ENCODE results near the gene PNPLA5.

Gene PNPLA5

GRCh38 chr22:43891360-43892182, at the start of gene PNPLA5:
PNPLA5 (minus strand) TSS chr22:43892013; CDS start chr22:43891880, 133 bp downstream.
- ATAC-seq = no peak
- TF ChIP-seq OSR1 (CRISPR knock-in tag; IDR thresholded peaks at IDR 0.05) = no peak
- TF ChIP-seq CSDC2 (CRISPR knock-in tag; IDR thresholded peaks at IDR 0.05) = no peak
- TF ChIP-seq ZNF8 (CRISPR knock-in tag; IDR thresholded peaks at IDR 0.05) = no peak
- no peak for TF ChIP-seq ZNF565 (CRISPR knock-in tag; conservative IDR thresholded peaks at IDR 0.05; ENCODE audit: low read depth)
- TF ChIP-seq CSRNP3 (CRISPR knock-in tag; IDR thresholded peaks at IDR 0.05) = no peak
- no peak for TF ChIP-seq CREB5 (CRISPR knock-in tag; IDR thresholded peaks at IDR 0.05; ENCODE audit: low read depth)
- TF ChIP-seq ESRRG (CRISPR knock-in tag; IDR thresholded peaks at IDR 0.05) = no peak
- no peak for TF ChIP-seq PATZ1 (CRISPR knock-in tag; IDR thresholded peaks at IDR 0.05; ENCODE audit: borderline replicate concordance)
- TF ChIP-seq ZFP3 (CRISPR knock-in tag; IDR thresholded peaks at IDR 0.05) = no peak
- TF ChIP-seq TOX (CRISPR knock-in tag; IDR thresholded peaks at IDR 0.05; ENCODE audit: borderline replicate concordance) = no peak
- TF ChIP-seq ZNF70 (CRISPR knock-in tag; IDR thresholded peaks at IDR 0.05) = no peak
- TF ChIP-seq TCF4 (CRISPR knock-in tag; IDR thresholded peaks at IDR 0.05; ENCODE audit: borderline replicate concordance) = no peak
- TF ChIP-seq TSHZ2 (CRISPR knock-in tag; IDR thresholded peaks at IDR 0.05) = no peak
- TF ChIP-seq BACH2 (CRISPR knock-in tag; IDR thresholded peaks at IDR 0.05; ENCODE audit: borderline replicate concordance) = no peak
- no peak for TF ChIP-seq ISL1 (CRISPR knock-in tag; IDR thresholded peaks at IDR 0.05)
- TF ChIP-seq GLIS3 (CRISPR knock-in tag; IDR thresholded peaks at IDR 0.05) = no peak

- TF ChIP-seq TOX (CRISPR knock-in tag; IDR thresholded peaks at IDR 0.05; ENCODE audit: borderline replicate concordance) = no peak
- no peak for TF ChIP-seq ZC3H10 (CRISPR knock-in tag; IDR thresholded peaks at IDR 0.05)
- TF ChIP-seq CSDC2 (CRISPR knock-in tag; IDR thresholded peaks at IDR 0.05) = no peak
- no peak for TF ChIP-seq TCF4 (CRISPR knock-in tag; IDR thresholded peaks at IDR 0.05; ENCODE audit: borderline replicate concordance)
- no peak for TF ChIP-seq POU6F1 (CRISPR knock-in tag; IDR thresholded peaks at IDR 0.05; ENCODE audit: borderline replicate concordance, low read depth)
- no peak for TF ChIP-seq CREB5 (CRISPR knock-in tag; IDR thresholded peaks at IDR 0.05; ENCODE audit: low read depth)
- no peak for TF ChIP-seq BACH2 (CRISPR knock-in tag; IDR thresholded peaks at IDR 0.05; ENCODE audit: borderline replicate concordance)
- no peak for TF ChIP-seq PATZ1 (CRISPR knock-in tag; IDR thresholded peaks at IDR 0.05; ENCODE audit: borderline replicate concordance)
- no peak for TF ChIP-seq ZNF70 (CRISPR knock-in tag; IDR thresholded peaks at IDR 0.05)
- no peak for TF ChIP-seq SNAI2 (CRISPR knock-in tag; IDR thresholded peaks at IDR 0.05)
- no peak for TF ChIP-seq PPARA (CRISPR knock-in tag; IDR thresholded peaks at IDR 0.05; ENCODE audit: borderline replicate concordance)
- TF ChIP-seq ESRRG (CRISPR knock-in tag; IDR thresholded peaks at IDR 0.05) = no peak
- TF ChIP-seq ZNF8 (CRISPR knock-in tag; IDR thresholded peaks at IDR 0.05) = no peak
- TF ChIP-seq ZFP30 (CRISPR knock-in tag; IDR thresholded peaks at IDR 0.05) = no peak
- no peak for TF ChIP-seq ARNTL (CRISPR knock-in tag; IDR thresholded peaks at IDR 0.05; ENCODE audit: borderline replicate concordance, low read depth)
- ATAC-seq = no peak
Measured at GRCh38 chr22:43941449-43941848, 49.6 kb upstream of the PNPLA5 start.

Measured in SK-N-SH treated with all-trans-retinoic acid at 6 μM for 48 hours (cell line).